ENCODE results near the gene BMP2K. TPM values are rescaled to one million over a fixed set of nuclear protein-coding genes. Genes with fewer than 3 reads are reported as not detected.

The BMP2K gene
- total RNA-seq, 1 donor, result 85.1 TPM

DNA sequence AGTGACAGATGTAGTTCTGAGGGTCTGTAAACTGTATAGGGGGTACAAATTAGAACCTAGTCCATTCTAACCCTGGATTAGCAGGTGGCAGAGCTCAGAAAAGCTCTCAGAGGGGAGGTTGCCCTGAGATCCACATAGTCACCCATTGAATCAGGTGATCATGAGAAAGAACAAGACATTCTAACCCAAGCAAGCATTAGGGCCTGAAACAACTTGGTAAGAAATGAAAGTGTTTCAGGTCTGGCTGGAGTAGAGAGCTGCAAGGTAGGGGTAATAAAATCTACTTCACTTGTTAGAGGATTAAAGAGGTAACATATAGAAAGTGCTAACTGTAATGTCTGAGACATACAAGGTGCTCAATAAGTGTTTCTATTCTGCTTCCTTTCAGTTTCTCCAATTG is 8.8 kb upstream of the BMP2K start:
- no peak overlapping the region for H3K4me3 ChIP-seq (ENCODE audit: low read depth, low read length)
- TF ChIP-seq, protein P1, sequence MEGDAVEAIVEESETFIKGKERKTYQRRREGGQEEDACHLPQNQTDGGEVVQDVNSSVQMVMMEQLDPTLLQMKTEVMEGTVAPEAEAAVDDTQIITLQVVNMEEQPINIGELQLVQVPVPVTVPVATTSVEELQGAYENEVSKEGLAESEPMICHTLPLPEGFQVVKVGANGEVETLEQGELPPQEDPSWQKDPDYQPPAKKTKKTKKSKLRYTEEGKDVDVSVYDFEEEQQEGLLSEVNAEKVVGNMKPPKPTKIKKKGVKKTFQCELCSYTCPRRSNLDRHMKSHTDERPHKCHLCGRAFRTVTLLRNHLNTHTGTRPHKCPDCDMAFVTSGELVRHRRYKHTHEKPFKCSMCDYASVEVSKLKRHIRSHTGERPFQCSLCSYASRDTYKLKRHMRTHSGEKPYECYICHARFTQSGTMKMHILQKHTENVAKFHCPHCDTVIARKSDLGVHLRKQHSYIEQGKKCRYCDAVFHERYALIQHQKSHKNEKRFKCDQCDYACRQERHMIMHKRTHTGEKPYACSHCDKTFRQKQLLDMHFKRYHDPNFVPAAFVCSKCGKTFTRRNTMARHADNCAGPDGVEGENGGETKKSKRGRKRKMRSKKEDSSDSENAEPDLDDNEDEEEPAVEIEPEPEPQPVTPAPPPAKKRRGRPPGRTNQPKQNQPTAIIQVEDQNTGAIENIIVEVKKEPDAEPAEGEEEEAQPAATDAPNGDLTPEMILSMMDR (IDR thresholded peaks at IDR 0.05; ENCODE audit: insufficient read depth, low read length), result no peak
- DNase-seq (ENCODE audit: low read depth), result no peak

DNA sequence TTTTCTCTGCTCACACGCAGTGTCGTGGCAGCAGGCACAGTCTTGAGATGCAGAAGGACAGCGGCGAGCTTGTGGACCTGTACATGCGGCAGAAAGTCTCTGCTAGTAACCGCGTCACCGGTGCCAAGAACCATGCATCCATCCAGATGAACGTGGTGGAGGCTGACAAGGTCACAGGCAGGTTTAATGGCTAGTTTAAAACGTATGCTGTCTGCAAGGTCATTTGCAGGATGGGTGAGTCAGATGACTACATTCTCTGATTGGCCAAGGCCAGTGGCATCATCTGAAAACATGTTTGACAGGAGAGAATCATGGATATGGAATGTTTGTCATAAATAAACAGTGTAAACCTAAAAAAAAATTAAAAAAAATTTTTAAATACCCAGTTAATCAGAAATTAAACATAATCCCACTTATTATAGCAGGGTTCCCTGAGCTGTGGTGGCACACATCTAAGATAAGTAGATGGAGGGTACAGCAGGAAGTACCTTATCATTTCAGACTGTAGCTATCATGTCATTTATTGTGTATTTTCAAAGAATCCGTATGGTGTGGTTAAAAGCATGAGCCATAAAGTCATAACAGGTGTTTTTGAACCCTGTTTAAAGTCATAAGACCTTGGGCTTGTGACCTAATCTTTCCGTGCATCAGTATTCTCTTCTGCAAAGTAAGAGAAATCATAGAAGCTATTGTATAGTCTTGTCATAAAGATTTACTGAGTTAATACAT is 7.5 kb upstream of the BMP2K start:
- DNase-seq (ENCODE audit: low read depth), result no peak
- H3K4me3 ChIP-seq (ENCODE audit: low read depth, low read length), result no peak overlapping the region
- TF ChIP-seq, protein P1 (IDR thresholded peaks at IDR 0.05; ENCODE audit: insufficient read depth, low read length), result no peak

DNA sequence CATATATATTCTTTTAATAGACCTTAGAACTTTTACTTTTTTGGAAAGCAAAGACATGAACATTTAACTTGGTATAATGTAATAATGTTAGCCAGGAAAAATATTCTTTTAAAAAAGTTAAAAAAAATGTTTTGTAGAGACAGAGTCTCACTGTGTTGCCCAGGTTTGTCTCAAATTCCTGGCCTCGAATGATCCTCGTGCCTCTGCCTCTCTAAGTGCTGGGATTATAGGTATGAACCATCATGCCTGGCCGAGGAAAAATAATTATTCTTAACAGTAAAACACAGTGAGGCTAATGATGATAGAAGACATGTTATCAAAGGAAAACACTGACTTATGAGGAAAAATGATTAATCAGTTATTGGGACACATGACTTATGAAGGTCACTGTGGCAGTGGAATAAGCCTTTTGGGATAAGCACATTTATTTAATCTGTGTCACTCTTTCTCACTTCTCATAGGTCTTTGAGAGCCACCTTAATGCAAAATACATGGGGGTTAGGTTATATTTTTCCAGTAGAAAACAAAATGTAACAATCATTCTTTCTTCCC is 6.0 kb upstream of the BMP2K start:
- no peak overlapping the region for H3K4me3 ChIP-seq (ENCODE audit: low read depth, low read length)
- DNase-seq (ENCODE audit: low read depth), result no peak
- TF ChIP-seq, protein P1 (IDR thresholded peaks at IDR 0.05; ENCODE audit: insufficient read depth, low read length), result no peak

DNA sequence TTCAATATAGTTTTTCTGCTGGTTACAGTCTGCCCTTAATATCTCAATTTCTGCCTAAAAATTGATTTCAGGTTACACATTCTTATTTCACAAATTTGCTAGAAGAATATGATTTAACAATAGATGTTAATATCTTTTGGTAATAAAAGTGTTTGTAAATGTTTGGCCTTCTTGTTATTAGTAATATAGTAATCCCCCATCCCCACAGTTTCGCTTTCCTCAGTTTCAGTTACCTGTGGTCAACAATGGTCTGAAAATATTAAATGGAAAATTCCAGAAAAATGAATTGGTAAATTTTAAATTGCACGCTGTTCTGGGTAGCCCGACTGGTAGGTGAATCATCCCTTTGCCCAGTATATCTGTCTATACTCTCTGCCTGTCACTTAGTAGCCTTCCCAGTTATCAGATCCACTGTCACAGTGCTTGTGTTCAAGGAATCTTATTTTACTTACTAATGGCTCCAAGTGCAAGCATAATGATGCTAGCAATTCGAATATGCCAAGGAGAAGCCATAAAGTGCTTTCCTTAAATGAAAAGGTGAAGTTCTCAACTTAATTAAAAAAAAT is 3.5 kb upstream of the BMP2K start:
- no peak for DNase-seq (ENCODE audit: low read depth)
- TF ChIP-seq, protein P1 (IDR thresholded peaks at IDR 0.05; ENCODE audit: insufficient read depth, low read length), result no peak
- no peak overlapping the region for H3K4me3 ChIP-seq (ENCODE audit: low read depth, low read length)

DNA sequence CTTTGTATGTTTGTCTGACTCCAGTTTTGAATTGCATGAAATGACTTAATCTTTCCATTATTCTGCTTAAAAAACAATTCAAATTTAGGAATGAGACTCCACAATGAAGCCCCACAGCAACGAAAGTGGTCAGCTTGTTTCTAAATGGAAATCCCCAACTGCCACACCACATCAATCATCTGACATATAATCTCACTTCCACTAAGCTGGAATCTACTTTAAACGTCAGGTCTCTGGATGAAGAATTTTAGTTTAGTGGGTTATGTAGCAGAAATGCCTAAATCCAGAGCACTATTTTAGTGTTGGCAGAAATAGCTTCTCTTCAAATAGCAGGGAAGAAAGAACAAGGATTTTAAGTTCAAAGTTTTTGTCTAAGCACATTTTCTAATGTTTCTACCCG is 1.7 kb upstream of the BMP2K start:
- H3K4me3 ChIP-seq (ENCODE audit: low read depth, low read length), result no peak overlapping the region
- TF ChIP-seq, protein P1 (IDR thresholded peaks at IDR 0.05; ENCODE audit: insufficient read depth, low read length), result no peak
- DNase-seq (ENCODE audit: low read depth), result no peak

GRCh38 chr4:78775303-78776078 is 659 bp upstream of the BMP2K start:
- DNase-seq (ENCODE audit: low read depth), result peak; percentile 81
- H3K4me3 ChIP-seq (ENCODE audit: low read depth, low read length), result peak overlapping the region; percentile 92
- TF ChIP-seq, protein P1 (IDR thresholded peaks at IDR 0.05; ENCODE audit: insufficient read depth, low read length), result no peak

All from fibroblast of the aortic adventitia (primary cell).